IMR-90 (cell line): ENCODE results near the gene CDKN2D. TPM values are rescaled to one million over a fixed set of nuclear protein-coding genes. Genes with fewer than 3 reads are reported as not detected.
A peak's percentile ranks its signal among the peaks of the same experiment; 100 is the strongest.

Experiments
- ATAC-seq: fragments of 200-7000 bp; cut with Tn5 transposase; 2 replicates; pipeline ENCODE4 v1.9.1; 2020; ENCODE audit warnings: low read depth, mild to moderate bottlenecking, moderate library complexity
- BruUV-seq: library from RNA; stranded (reverse); fragments of 400-500 nt; replicated peaks from 2 replicates; lab custom pipeline; 2021; lab: Mats Ljungman, UMichigan
- CTCF ChIA-PET: fragments of 300-600 bp; formaldehyde crosslinking; extraction: SDS; loops from one replicate; lab custom pipeline; 2021; ENCODE audit warnings: antibody characterized with exemption; lab: Yijun Ruan, JAX
- POLR2A ChIA-PET: fragments of 300-600 bp; sonication (Branson Sonifier 250); formaldehyde crosslinking; loops from one replicate; lab custom pipeline; 2022; ENCODE audit warnings: antibody characterized with exemption; ENCODE audit not compliant: unreplicated experiment; lab: Charles Lee
- DNase-seq: peaks from one replicate; pipeline ENCODE4 v3.0.0; 2013
- H2AFZ ChIP-seq: replicated peaks from 2 replicates; pipeline ENCODE3; 2013; ENCODE audit warnings: low read length, mild to moderate bottlenecking; ENCODE audit not compliant: poor library complexity
- H2AK5ac ChIP-seq: 2 replicates; pipeline ENCODE4 v1.6.1; 2013; ENCODE audit warnings: low read depth, low read length, inconsistent platforms
- H2AK9ac ChIP-seq: replicated peaks from 2 replicates; pipeline ENCODE3; 2013; ENCODE audit warnings: mild to moderate bottlenecking, low read depth, low read length, moderate library complexity; ENCODE audit not compliant: poor library complexity
- H2BK120ac ChIP-seq: 2 replicates; pipeline ENCODE4 v1.6.1; 2013; ENCODE audit warnings: low read depth, low read length, inconsistent platforms
- H2BK15ac ChIP-seq: 3 replicates; pipeline ENCODE4 v1.6.1; 2013; ENCODE audit warnings: low read depth, low read length, inconsistent platforms
- H2BK20ac ChIP-seq: 2 replicates; pipeline ENCODE4 v1.6.1; 2013; ENCODE audit warnings: low read depth, mild to moderate bottlenecking, inconsistent platforms, low read length, moderate library complexity
- H2BK5ac ChIP-seq: 2 replicates; pipeline ENCODE4 v1.6.1; 2013; ENCODE audit warnings: mild to moderate bottlenecking, low read depth, low read length, inconsistent platforms; ENCODE audit not compliant: poor library complexity, severe bottlenecking
- H3K14ac ChIP-seq: replicated peaks from 2 replicates; pipeline ENCODE4 v1.6.1; 2013; ENCODE audit warnings: low read depth, low read length, inconsistent platforms
- H3K18ac ChIP-seq: 2 replicates; pipeline ENCODE4 v1.6.1; 2013; ENCODE audit warnings: low read depth, low read length, control low read depth
- H3K23ac ChIP-seq: 2 replicates; pipeline ENCODE4 v1.6.1; 2013; ENCODE audit warnings: low read depth, low read length, inconsistent platforms
- H3K27ac ChIP-seq: 2 replicates; pipeline ENCODE4 v1.5.1; 2013; ENCODE audit warnings: mild to moderate bottlenecking, control low read depth, low read length; ENCODE audit not compliant: insufficient read depth
- H3K27me3 ChIP-seq: 2 replicates; pipeline ENCODE4 v1.6.1; 2013; ENCODE audit warnings: low read length; ENCODE audit not compliant: control insufficient read depth, insufficient read depth
- H3K36me3 ChIP-seq: 2 replicates; pipeline ENCODE4 v1.6.1; 2013; ENCODE audit warnings: low read length, mixed read lengths; ENCODE audit not compliant: control insufficient read depth, insufficient read depth
- H3K4ac ChIP-seq: 2 replicates; pipeline ENCODE4 v1.6.1; 2013; ENCODE audit warnings: low read depth, low read length, inconsistent platforms
- H3K4me1 ChIP-seq: 2 replicates; pipeline ENCODE4 v1.6.1; 2013; ENCODE audit warnings: low read length, mixed read lengths; ENCODE audit not compliant: control insufficient read depth, insufficient read depth
- H3K4me2 ChIP-seq: 2 replicates; pipeline ENCODE4 v1.6.1; 2013; ENCODE audit warnings: low read depth, mild to moderate bottlenecking, control low read depth, low read length, moderate library complexity
- H3K4me3 ChIP-seq: 2 replicates; pipeline ENCODE4 v1.5.1; 2013; ENCODE audit warnings: low read depth, mild to moderate bottlenecking, control low read depth, low read length, moderate library complexity; ENCODE audit not compliant: insufficient read depth
- H3K56ac ChIP-seq: 2 replicates; pipeline ENCODE4 v1.6.1; 2013; ENCODE audit warnings: low read length, inconsistent platforms; ENCODE audit not compliant: insufficient read depth; ENCODE audit errors: extremely low read depth
- H3K79me1 ChIP-seq, 2 experiments: 2 replicates each; pipeline ENCODE4 v1.6.1; 2013; ENCODE audit warnings: low read length in 2 of 2, inconsistent platforms in 1 of 2, low read depth in 1 of 2
- H3K9ac ChIP-seq: 2 replicates; pipeline ENCODE4 v1.6.1; 2013; ENCODE audit warnings: low read depth, low read length, control low read depth
- H3K9me1 ChIP-seq: 2 replicates; pipeline ENCODE4 v1.6.1; 2013; ENCODE audit warnings: low read length, inconsistent platforms; ENCODE audit not compliant: insufficient read depth
- H3K9me3 ChIP-seq: 2 replicates; pipeline ENCODE4 v1.6.1; 2013; ENCODE audit warnings: low read length; ENCODE audit not compliant: control insufficient read depth, insufficient read depth
- H4K20me1 ChIP-seq: 2 replicates; pipeline ENCODE4 v1.6.1; 2013; ENCODE audit warnings: low read length, inconsistent platforms; ENCODE audit not compliant: insufficient read depth
- H4K5ac ChIP-seq: 2 replicates; pipeline ENCODE4 v1.6.1; 2013; ENCODE audit warnings: mild to moderate bottlenecking, low read depth, low read length, control low read depth
- H4K8ac ChIP-seq, 2 experiments: 2 replicates each; pipeline ENCODE4 v1.6.1; 2013; ENCODE audit warnings: low read depth in 2 of 2, low read length in 2 of 2, control low read depth in 1 of 2, inconsistent platforms in 1 of 2
- H4K91ac ChIP-seq: 2 replicates; pipeline ENCODE4 v1.6.1; 2013; ENCODE audit warnings: low read depth, low read length, inconsistent platforms; ENCODE audit not compliant: insufficient read depth
- CHD1 ChIP-seq: IDR thresholded peaks from 2 replicates; pipeline ENCODE4 v1.6.1; 2012; ENCODE audit warnings: low read depth, low read length, improper control_type of control experiment
- CTCF ChIP-seq: conservative IDR thresholded peaks from 2 replicates; pipeline ENCODE4 v1.5.1; 2012; ENCODE audit warnings: mild to moderate bottlenecking, low read depth, low read length, improper control_type of control experiment
- NFE2L2 ChIP-seq: fragments of 150-350 bp; IDR thresholded peaks from 2 replicates; pipeline ENCODE4 v1.6.1; 2016; ENCODE audit warnings: low read depth, mild to moderate bottlenecking, low read length
- RFX5 ChIP-seq: IDR thresholded peaks from 2 replicates; pipeline ENCODE4 v1.8.0; 2012; ENCODE audit warnings: low read depth, mild to moderate bottlenecking, low read length, moderate library complexity
- WGBS, 2 experiments: methylation state at CpG; one replicate each; pipeline versions ENCODE4 v1.1.5 to v1.1.7; 2013; ENCODE audit warnings: missing lambda C conversion rate in 2 of 2; ENCODE audit not compliant: insufficient read length in 1 of 2; ENCODE audit errors: extremely low coverage in 2 of 2; 5-methylcytosine and 5-hydroxymethylcytosine counted together
- dilution Hi-C: fragments of 300-500 bp; cut with HindIII; formaldehyde crosslinking; loops from one replicate; pipeline ENCODE4 v1.14.3; 2018; ENCODE audit warnings: low sequenced_read_pairs; ENCODE audit not compliant: unreplicated experiment
- in situ Hi-C: fragments of 300-500 bp; cut with MboI; formaldehyde crosslinking; loops from 3 replicates; pipeline ENCODE4 v1.14.3; 2019; ENCODE audit warnings: low sequenced_read_pairs, inconsistent platforms, mixed read lengths
- intact Hi-C: fragments of 100-400 bp; cut with micrococcal nuclease; formaldehyde crosslinking; loops from 2 replicates; pipeline ENCODE4 v1.10.0; 2022
- polyA plus RNA-seq, 3 experiments: library from polyadenylated mRNA; depleted of rRNA; stranded (reverse); fragments of >200 nt; gene quantifications; 2 replicates each; pipeline ENCODE4 v1.2.3, GENCODE V29; 2012; ENCODE audit warnings: low replicate concordance in 1 of 3
- total RNA-seq: library from RNA; depleted of rRNA; stranded (reverse); fragments of >200 nt; gene quantifications from 2 replicates; pipeline ENCODE4 v1.2.3, GENCODE V29; 2012

Gene CDKN2D
- total and polyA plus RNA-seq, 2 of the 4 experiments (the other 2 are of a cell fraction), result 3.6 to 8.5 TPM

- H3K18ac ChIP-seq, result no peak overlapping the region
- POLR2A ChIA-PET, result no interaction called here
- no peak overlapping the region for H2AK5ac ChIP-seq
- H2BK15ac ChIP-seq, result no peak overlapping the region
- ATAC-seq, result peak; percentile 88
- CTCF ChIA-PET, result interaction anchor here (0.6 to 0.7 kb wide), 2 partner anchors 8 to 22 kb away, joined by 3 to 5 read pairs; no protein-coding TSS in a partner anchor
- H4K8ac ChIP-seq, result peak overlapping the region in 1 of 2 experiments; percentile 59; a peak in 1 of 4 replicates
- no peak overlapping the region for H2AK9ac ChIP-seq
- H3K56ac ChIP-seq, result no peak overlapping the region
- no peaks in the 10 kb centered on the region for H4K20me1 ChIP-seq
- TF ChIP-seq RFX5, result no peak
- no peak for TF ChIP-seq CHD1
- no peak for TF ChIP-seq CTCF
- TF ChIP-seq NFE2L2, result no peak
- H3K14ac ChIP-seq, result no peak overlapping the region
- peaks cover 2% of the 10 kb centered on the region; the same call in 1 of the 2 replicates for H3K9me3 ChIP-seq
- DNase-seq, result peak; percentile 88
- peak overlapping the region; percentile 2 for H2BK120ac ChIP-seq
- peak overlapping the region; percentile 10; the same call in 1 of the 2 replicates for H2BK20ac ChIP-seq
- no peak overlapping the region for H3K4me3 ChIP-seq
- H2AFZ ChIP-seq, result no peak overlapping the region
- intact Hi-C loops (no loop called here), in situ Hi-C loops (no loop called here), dilution Hi-C loops (no loop called here)
- no peaks in the 10 kb centered on the region for H3K79me1 ChIP-seq
- H3K4me1 ChIP-seq, result no peaks in the 10 kb centered on the region
- H4K5ac ChIP-seq, result no peak overlapping the region
- no peaks in the 10 kb centered on the region for H3K9me1 ChIP-seq
- H3K36me3 ChIP-seq, result no peaks in the 10 kb centered on the region
- peak overlapping the region; percentile 70 for H2BK5ac ChIP-seq
- H3K27me3 ChIP-seq, result peaks cover 4% of the 10 kb centered on the region; the same call in 1 of the 2 replicates
- 0 out of 2 replicates have a peak overlapping the region, but pooled peaks have one; percentile 8 for H3K4ac ChIP-seq
- H3K23ac ChIP-seq, result no peak overlapping the region
- 53% methylated on average over 3 of the region's 10 CpGs; no CpG with 5 or more reads in 1 of the 2 experiments for WGBS, 2 experiments
- no peak overlapping the region for H4K91ac ChIP-seq
- H3K27ac ChIP-seq, result peak overlapping the region; percentile 54
- BruUV-seq, result no TSS peak
- H3K4me2 ChIP-seq, result peak overlapping the region; percentile 25; the same call in 1 of the 2 replicates
- H3K9ac ChIP-seq, result no peak overlapping the region
Measured at GRCh38 chr19:10533646-10534386, 35.0 kb downstream of the CDKN2D start.
